Measurements from ENCODE around the gene CDC42EP2.
A peak's percentile ranks its signal among the peaks of the same experiment; 100 is the strongest.

DNA sequence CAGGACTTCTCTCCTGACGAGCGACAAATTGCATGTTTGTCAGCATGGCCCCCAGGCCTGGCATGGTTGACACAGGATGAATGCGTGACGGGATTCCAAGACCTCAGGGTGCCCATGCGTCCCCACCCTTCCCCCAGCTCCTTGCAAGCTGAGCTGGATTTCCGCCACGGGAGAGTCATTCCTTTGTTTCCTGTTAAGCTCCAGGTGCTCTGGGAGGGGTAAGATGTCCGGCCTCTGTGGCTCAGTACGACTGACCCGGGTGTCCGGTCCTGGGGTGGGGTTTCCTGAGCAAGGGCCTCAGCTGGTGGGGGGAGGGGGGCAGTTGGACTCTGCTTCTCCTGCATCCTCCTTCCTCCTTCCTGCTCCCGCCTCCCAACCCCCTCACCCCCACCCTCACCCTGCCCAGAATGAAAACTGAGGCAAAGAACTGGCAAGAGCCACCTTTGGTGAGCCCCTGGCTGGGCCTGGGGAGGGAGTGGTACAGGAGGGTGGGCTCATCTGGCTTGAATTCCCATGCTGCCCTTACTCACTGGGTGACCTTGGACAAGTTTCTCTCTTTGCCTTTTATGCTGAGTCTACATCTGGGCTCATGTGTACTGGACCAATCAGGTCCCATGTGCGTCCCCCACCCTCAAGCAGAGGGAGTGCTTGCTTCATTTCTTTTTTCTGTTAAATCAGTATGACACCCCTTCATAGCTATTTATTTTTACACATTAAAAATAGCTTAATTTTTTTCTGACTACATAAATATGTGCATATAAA, 2.5 kb downstream of the CDC42EP2 start:
- TF ChIP-seq CTCF (IDR thresholded peaks at IDR 0.05) (no peak), SIN3A (IDR thresholded peaks at IDR 0.05; ENCODE audit: borderline replicate concordance, insufficient read depth, low read depth, low read length) (0 out of 2 replicates have a peak, but pooled peaks have one; percentile 16), POLR2AphosphoS5 (IDR thresholded peaks at IDR 0.05; ENCODE audit: low read depth, low read length) (no peak), REST (IDR thresholded peaks at IDR 0.05; ENCODE audit: insufficient read depth in 1 of 2, low read depth in 2 of 2, low read length in 1 of 2) (no peak), TCF7L2 (IDR thresholded peaks at IDR 0.05; ENCODE audit: low read depth, low read length) (no peak)
